ENCODE data around the gene MORF4L2. TPM values are rescaled to one million over a fixed set of nuclear protein-coding genes. Genes with fewer than 3 reads are reported as not detected.

The MORF4L2 gene
- polyA plus RNA-seq, 1 experiment = 562 TPM

DNA sequence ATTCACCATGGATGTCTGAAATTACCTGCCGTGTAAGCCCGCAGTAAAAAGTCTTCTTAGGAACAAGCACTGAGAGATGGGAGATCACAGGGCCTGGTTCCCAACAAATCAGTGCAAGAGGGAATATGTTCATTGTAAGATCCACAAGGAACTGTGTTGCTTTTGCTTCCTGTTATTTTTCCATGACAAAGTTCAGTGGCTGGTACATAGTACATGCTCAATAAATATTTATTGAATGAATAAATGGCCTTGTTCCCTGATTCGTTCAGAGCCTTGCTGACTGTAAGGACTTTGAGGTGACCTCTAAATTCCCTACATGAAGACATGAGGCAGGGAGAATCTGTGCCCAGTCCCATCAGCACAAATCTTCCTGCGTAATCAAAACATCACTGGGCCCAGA lies 31.6 kb upstream of the MORF4L2 start:
- no peak for TF ChIP-seq CTCF (IDR thresholded peaks at IDR 0.05; ENCODE audit: low read depth, low read length)

DNA sequence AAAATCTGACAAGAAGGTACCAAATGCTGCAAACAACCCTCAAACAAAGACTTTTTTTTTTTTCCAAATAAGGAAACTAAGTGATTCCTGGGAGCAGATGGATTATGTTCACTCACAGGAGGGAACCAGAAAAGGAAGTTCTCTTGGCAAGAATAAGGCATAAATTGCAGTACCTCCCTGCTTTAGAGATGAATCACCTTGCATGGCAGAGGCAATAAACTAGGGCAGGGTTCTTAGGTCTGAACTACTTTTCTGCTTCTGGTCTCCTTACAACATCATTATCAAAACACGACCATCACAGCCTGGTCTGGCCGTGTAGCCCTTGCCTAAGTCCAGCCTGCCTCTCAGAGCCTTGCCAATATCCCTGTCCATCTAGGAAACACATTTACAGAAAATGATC lies 30.5 kb upstream of the MORF4L2 start:
- Histone ChIP-seq H3K9me3 (ENCODE audit: control insufficient read depth, insufficient read depth, low read length) (no peaks in the 10 kb centered on the region), H3K27ac (ENCODE audit: low read depth, low read length) (no peak overlapping the region), H3K4me3 (ENCODE audit: low read depth, low read length) (no peak overlapping the region), H3K27me3 (ENCODE audit: control insufficient read depth, insufficient read depth, low read length) (no peaks in the 10 kb centered on the region)
- ChIA-PET POLR2A (no interaction called here), CTCF (no interaction called here)
- DNase-seq (ENCODE audit: low read depth, low spot score) = peak; percentile 24
- TF ChIP-seq CTCF (IDR thresholded peaks at IDR 0.05; ENCODE audit: low read depth, low read length) = no peak

More for the DNA sequence above, 31.6 kb upstream of the MORF4L2 start:
- no peaks in the 10 kb centered on the region for H3K27me3 ChIP-seq (ENCODE audit: control insufficient read depth, insufficient read depth, low read length)
- ChIA-PET POLR2A (no interaction called here), CTCF (no interaction called here)
- no peak overlapping the region for H3K27ac ChIP-seq (ENCODE audit: low read depth, low read length)
- DNase-seq (ENCODE audit: low read depth, low spot score) = no peak
- H3K9me3 ChIP-seq (ENCODE audit: control insufficient read depth, insufficient read depth, low read length) = no peaks in the 10 kb centered on the region
- H3K4me3 ChIP-seq (ENCODE audit: low read depth, low read length) = no peak overlapping the region

DNA sequence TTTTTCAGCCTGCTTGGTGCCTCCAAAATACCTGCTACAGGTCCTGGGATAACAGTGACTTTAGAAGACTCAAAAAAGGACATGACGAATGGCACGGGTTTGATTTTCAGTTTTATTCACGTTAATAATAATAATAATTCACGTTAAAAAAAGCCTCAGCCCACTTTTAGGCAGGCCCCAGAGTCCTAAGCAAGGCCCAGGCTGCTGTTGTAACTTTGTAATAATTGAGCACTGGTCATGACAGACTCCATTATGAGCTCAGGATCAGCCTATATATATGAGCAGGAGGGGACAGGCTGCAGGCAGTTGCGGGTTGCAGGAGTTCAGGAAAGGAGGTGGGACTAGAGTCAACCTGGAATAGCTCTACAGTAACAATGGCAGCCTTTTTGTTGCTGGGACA lies 24.1 kb upstream of the MORF4L2 start, which contains the start of gene TMEM31:
Gene TMEM31, plus strand, starts transcription at position 301 of the 400 bp plus-strand sequence. CDS start 1,350 bp downstream, outside the sequence.
- no peak within 1 kb of the TSS for H3K27ac ChIP-seq (ENCODE audit: low read depth, low read length)
- no peak for TF ChIP-seq CTCF (IDR thresholded peaks at IDR 0.05; ENCODE audit: low read depth, low read length)
- no peak within 1 kb of the TSS for H3K4me3 ChIP-seq (ENCODE audit: low read depth, low read length)
- peaks cover 4% of the 10 kb centered on the region for H3K27me3 ChIP-seq (ENCODE audit: control insufficient read depth, insufficient read depth, low read length)
- POLR2A ChIA-PET = no interaction called here
- CTCF ChIA-PET = interaction anchor here (0.7 to 1.9 kb wide), 10 partner anchors 19 to 1695 kb away, joined by 3 to 11 read pairs (median 4); no protein-coding TSS in a partner anchor
- H3K9me3 ChIP-seq (ENCODE audit: control insufficient read depth, insufficient read depth, low read length) = no peaks in the 10 kb centered on the region
- DNase-seq (ENCODE audit: low read depth, low spot score) = no peak

DNA sequence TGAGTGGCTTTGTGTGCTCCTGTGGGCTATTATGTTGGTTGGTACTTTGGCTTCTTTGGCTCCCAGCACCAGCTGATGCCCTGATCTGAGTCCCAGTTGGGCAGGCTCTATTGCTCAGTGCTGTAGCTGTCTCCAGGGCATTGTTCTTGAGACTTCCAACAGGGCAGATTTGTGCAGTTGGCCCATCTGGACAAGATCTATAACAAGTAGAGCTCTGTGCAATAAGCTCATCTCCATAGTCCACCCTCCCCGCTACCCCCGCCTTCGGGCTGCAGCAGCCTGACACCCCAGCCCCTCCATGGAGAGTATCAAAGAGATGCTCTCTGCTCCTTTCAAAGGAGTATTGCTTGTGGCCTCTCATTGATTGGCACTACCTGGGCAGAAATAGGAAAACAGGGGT lies 18.4 kb upstream of the MORF4L2 start:
- CTCF ChIA-PET = no interaction called here
- POLR2A ChIA-PET = interaction anchor here (0.6 kb wide), 1 partner anchor 18 kb away, joined by 3 read pairs; no protein-coding TSS in a partner anchor
- H3K4me3 ChIP-seq (ENCODE audit: low read depth, low read length) = no peak overlapping the region
- no peaks in the 10 kb centered on the region for H3K9me3 ChIP-seq (ENCODE audit: control insufficient read depth, insufficient read depth, low read length)
- H3K27ac ChIP-seq (ENCODE audit: low read depth, low read length) = no peak overlapping the region
- H3K27me3 ChIP-seq (ENCODE audit: control insufficient read depth, insufficient read depth, low read length) = peaks cover 8% of the 10 kb centered on the region
- no peak for DNase-seq (ENCODE audit: low read depth, low spot score)
- no peak for TF ChIP-seq CTCF (IDR thresholded peaks at IDR 0.05; ENCODE audit: low read depth, low read length)

- no peak for DNase-seq (ENCODE audit: low read depth, low spot score)
- H3K27me3 ChIP-seq (ENCODE audit: control insufficient read depth, insufficient read depth, low read length) = peaks cover 4% of the 10 kb centered on the region
- TF ChIP-seq CTCF (IDR thresholded peaks at IDR 0.05; ENCODE audit: low read depth, low read length) = no peak
- no peak overlapping the region for H3K27ac ChIP-seq (ENCODE audit: low read depth, low read length)
- ChIA-PET CTCF (no interaction called here), POLR2A (no interaction called here)
- H3K9me3 ChIP-seq (ENCODE audit: control insufficient read depth, insufficient read depth, low read length) = no peaks in the 10 kb centered on the region
- no peak overlapping the region for H3K4me3 ChIP-seq (ENCODE audit: low read depth, low read length)
Measured at GRCh38 chrX:103699243-103699642, 12.7 kb upstream of the MORF4L2 start.
